HuH-7 (cell line): ENCODE measurements around the gene EFHD1.
A peak's percentile ranks its signal among the peaks of the same experiment; 100 is the strongest.
"Not testable (repeated sequence)": the region's sequence is repeated elsewhere in the genome, so short reads cannot be mapped to it uniquely, and the experiment has no call there.

Experiments
- DNase-seq: peaks from one replicate; pipeline ENCODE4 v3.0.0; 2011; ENCODE audit warnings: low spot score

Gene EFHD1

GRCh38 chr2:232652505-232652851 lies 19.1 kb downstream of the EFHD1 start:
- no peak for DNase-seq

GRCh38 chr2:232653441-232653840 lies 20.0 kb downstream of the EFHD1 start:
- no peak for DNase-seq

DNA sequence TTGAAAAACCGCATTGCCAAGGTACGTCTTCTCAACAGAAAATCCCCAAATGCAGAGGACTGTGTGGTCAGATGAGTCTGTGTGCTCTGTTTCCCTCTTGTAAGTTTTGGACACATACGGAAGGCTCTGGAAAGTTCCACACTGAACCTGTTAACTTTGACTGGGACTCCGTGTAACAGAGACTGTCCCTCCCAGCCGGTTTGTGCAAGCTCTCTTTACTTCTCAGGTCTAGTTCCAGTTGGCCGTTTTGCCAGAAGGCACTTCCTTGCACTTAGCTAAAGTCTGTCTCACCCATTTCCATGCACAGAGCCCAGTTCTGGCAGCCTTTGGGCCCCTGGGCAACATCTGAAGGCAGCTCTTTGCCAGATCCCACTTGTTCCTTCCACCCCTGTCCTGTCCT lies 22.0 kb downstream of the EFHD1 start:
- DNase-seq, result no peak

- peak; percentile 34 for DNase-seq
Measured at GRCh38 chr2:232658217-232658785, 24.9 kb downstream of the EFHD1 start.

GRCh38 chr2:232659359-232659758 lies 26.0 kb downstream of the EFHD1 start:
- DNase-seq, result no peak

DNA sequence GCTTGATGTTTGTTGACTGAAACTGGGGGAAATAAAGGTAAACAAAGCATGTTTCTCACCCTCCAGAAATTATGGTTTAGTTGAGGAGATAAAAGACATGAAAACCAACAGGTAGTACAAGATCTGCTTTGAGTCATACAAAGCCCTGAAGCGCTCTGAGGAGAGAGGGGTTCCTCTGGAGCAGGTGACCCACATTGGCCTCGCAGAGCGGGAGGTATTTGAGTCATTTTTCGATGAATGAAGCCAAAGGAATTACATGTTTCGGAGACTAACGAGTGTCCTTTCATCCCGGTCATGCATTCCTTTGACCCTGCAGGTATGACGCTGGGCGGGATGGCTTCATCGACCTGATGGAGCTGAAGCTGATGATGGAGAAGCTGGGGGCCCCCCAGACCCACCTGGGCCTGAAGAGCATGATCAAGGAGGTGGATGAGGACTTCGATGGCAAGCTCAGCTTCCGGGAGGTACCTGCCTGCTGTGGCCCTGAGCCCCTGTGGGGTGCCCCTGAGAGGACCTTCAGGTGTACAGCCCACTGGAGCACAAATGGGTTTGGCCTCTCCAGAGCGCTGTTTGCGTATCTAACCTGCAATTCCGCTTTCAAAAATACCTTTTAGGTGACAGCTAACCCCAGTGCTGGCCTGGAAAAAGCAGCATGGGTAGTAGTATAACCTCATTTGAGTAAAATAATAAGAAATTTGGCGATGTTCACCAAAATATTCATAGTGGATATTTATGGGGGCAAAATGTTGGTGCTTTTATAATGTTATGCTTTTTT lies 29.3 kb downstream of the EFHD1 start:
- DNase-seq, result no peak

- no peak for DNase-seq
Measured at GRCh38 chr2:232666051-232666805, 32.8 kb downstream of the EFHD1 start.

- no peak for DNase-seq
Measured at GRCh38 chr2:232667989-232668583, 34.7 kb downstream of the EFHD1 start.

GRCh38 chr2:232668805-232669444 lies 35.5 kb downstream of the EFHD1 start:
- DNase-seq, result no peak

DNA sequence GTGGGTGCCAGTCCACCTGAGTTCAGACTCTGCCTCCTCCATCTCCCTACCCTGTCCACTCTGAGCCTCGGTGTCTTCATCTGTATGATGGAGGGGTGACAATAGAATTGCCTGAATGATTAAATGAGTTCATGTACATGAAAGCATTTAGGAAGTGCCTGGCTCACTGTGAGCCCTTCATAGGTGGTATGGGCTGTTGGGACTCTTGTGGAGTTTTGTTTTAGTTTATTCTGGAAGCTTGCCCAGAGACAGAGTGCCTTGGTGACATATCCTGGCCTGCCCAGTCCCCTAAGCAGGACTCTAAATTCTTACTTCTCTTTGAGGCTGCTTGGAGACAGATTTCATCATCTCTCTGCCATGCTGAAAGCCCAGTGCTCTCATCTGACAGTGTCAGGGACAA lies 39.2 kb downstream of the EFHD1 start:
- no peak for DNase-seq

DNA sequence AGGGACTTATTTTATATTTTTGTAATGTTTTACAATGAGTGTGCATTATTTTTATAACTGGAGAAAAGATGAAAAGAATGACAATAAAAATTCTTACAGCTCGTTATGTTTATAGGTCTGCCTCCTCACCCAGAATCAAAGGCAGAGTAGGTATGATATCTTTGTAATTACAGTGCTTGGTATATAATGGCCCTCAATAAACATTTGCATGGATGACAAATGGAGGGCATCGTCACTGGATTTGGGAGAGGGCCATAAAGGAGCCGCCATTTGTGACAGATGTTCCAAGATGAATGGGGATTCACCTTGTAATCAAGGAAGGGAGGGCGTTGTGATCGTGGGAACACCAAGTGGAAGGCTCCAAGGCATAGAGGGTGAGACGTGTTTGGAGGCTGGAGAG lies 41.1 kb downstream of the EFHD1 start:
- no peak for DNase-seq

- no peak for DNase-seq
Measured at GRCh38 chr2:232675381-232675780, 42.0 kb downstream of the EFHD1 start.

DNA sequence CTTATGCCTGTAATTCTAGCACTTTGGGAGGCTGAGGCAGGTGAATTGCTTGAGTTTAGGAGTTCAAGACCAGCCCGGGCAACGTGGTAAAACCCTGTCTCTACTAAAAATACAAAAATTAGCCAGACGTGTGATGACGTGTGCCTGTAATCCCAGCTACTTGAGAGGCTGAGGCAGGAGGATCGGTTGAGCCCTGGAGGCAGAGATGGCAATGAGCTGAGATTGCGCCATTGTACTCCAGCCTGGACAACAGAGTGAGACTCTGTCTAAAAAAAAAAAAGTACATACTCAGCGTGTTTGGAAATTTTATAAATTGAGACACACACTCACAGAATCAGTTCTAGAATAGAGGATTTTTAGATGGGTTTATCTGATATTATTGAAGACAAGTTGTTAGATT lies 46.6 kb downstream of the EFHD1 start:
- no peak for DNase-seq

DNA sequence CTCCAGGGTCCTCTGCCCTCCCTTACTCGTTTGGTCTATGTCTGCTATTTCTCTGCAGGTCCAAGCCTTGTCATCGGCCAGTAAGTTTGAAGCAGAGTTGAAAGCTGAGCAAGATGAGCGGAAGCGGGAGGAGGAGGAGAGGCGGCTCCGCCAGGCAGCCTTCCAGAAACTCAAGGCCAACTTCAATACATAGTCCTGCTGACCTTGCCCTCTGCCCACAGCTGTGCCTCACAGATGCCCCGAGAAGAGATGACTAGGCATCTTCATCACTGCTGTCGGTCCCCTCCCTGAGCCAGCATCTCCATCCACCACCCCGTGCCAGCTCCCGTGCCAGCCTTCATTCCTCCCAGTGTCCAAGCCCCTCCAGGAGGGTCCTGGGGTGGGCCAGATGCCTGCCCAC lies 48.1 kb downstream of the EFHD1 start:
- no peak for DNase-seq

GRCh38 chr2:232683368-232683767 lies 50.0 kb downstream of the EFHD1 start:
- DNase-seq, result no peak

GRCh38 chr2:232685391-232685790 lies 52.0 kb downstream of the EFHD1 start:
- DNase-seq, result not testable (repeated sequence)

DNA sequence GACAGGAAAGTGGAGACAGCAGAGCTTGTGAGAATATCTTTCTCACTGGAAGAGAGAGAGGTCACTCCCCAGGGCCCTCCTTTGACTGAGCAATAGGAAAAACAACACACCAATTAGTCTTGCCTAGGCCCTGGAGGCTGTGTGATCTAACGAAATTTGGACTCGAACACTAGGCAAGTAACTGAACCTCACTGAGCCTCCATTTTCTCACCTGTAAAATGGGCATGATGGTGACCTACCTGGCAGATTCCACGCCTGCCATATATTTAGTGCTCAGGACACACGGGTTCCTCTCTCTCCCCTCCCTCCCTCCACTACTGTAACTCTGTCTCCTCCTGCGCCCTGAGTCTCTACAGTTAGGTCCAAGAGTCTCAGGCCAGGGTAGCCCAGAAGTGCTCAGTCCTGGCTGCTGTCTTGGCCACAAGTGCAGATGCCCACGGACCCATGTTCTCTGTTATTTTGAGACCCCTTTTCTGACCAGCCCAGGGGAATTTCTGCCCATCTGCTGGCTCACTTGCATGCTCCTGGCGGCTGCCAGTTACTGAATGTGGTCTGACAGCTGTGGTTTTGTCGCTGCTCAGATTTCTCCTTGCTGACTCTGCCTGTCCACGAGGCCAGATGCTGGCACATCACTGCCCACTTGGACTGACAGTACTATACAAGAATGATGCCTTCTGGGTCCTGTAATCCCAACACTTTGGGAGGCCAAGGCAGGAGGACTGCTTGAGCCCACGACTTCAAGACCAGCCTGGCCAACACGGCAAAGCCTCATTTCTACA lies 54.2 kb downstream of the EFHD1 start:
- no peak for DNase-seq

GRCh38 chr2:232688201-232688600 lies 54.8 kb downstream of the EFHD1 start:
- DNase-seq, result no peak

DNA sequence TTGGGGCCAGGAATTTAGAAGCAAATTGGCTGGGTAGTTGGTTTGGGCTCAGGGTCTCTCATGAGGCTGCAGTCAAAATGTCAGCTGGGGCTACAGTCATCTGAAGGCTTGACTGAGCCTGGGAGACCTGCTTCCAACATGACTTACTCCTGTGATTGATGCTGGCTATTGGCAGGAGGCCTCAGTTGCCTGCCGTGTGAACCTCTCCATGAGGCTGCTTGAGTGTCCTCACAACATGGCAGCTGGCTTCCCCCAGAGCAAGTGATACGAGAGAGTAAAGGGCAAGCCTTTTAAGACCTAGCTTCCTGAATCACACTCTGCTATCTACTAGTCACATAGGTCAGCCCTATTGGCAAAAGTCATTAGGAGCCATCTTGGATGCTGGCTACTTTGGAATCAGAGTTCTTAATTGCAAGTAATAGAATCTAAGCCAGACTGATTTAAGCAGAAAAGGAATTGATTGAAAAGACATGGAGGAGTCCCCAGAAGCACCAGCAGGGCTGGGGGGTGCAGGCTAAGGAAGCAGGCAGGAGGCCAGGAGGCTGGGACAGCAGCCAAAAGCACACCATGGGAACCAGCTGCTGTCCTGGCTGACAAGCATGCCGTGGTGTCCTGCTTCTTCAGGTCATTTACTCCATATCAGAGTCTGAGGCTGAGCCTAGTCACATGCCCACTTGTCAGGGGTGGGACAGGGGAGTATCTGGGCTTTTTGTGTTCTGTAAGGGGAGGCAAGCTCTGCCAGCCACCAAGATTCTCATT lies 55.9 kb downstream of the EFHD1 start:
- no peak for DNase-seq

DNA sequence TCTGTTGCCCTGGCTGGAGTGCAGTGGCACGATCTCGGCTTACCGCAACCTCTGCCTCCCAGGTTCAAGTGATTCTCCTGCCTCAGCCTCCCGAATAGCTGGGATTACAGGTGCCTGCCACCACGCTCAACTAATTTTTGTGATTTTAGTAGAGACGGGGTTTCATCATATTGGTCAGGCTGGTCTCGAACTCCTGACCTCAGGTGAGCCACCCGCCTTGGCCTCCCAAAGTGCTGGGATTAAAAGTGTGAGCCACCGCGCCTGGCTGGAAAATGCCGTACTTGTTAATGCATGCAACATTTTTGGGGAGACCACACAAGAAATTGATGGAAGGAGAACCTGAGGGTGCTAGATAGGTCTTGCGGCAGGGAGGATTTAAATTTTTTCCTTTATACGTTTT lies 57.7 kb downstream of the EFHD1 start:
- DNase-seq, result not testable (repeated sequence)

DNA sequence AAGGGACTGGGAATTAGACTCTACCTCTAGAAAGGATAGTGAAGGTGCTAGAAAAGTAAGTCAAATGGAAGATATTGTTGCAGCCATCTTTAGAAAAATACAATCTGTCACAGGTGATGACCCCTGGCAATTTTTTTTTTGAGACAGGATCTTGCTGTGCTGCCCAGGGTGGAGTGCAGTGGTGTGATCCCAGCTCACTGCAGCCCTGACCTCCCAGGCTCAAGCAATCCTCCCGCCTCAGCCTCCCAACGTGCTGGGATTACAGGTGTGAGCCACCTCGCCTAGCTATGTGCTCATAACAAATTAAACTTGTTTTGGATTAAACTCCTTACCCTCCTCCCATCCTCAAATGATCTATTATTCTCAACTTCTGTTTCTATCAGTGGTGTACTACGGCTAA lies 59.9 kb downstream of the EFHD1 start:
- no peak for DNase-seq
